ENCODE results near the gene EHBP1L1. TPM values are rescaled to one million over a fixed set of nuclear protein-coding genes. Genes with fewer than 3 reads are reported as not detected.

EHBP1L1 gene
- total RNA-seq, 4 donors from 2014 or later = 87.3 to 186 (median 110) TPM

DNA sequence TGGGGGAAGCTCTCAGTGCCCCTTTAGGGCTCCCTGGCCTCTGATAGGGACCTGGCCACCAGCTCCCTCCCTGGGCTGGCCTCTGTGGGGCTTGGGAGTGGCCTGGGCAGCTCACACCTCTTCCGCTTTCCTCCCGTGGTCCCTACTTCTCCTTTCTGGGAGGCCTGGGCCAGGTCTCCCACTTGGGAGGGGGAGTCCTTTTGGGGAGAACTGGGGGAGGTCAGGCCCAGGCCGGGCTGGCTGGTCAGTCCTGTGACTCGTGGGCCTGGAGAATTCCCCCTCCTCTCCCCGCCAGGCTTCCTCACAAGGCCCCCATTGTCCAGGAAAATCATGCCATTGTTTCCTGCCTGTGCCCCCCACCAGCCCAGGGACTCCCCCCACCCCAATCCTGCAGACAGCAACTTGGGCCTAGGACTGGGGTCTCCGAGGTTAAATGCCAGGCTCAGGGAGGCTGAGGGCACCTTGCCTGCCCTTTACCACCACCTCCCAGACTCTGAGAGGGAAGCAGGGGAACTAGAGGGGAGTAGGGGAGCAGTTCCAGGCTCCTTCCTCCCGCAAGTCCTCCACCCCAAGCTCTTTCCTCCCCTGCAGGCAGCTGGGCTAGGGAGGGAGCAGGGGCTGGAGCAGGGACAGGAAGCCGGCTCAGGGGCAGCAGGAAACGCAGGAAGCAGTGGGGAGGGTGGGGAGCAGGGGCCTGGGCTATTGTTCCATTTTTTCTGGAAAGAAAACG lies 35.3 kb downstream of the EHBP1L1 start:
- H3K4me3 ChIP-seq = peak overlapping the region; percentile 64 to 97 (median 90)
- no peaks in the 10 kb centered on the region for H3K9me3 ChIP-seq
- H3K4me1 ChIP-seq = peaks cover 0 to 74% (median 57%) of the 10 kb centered on the region in 4 donors
- WGBS, 2 donors = 15 to 19% methylated on average over 10 of the region's 10 CpGs
- H3K27me3 ChIP-seq = no peaks in the 10 kb centered on the region
- TF ChIP-seq, protein P1, sequence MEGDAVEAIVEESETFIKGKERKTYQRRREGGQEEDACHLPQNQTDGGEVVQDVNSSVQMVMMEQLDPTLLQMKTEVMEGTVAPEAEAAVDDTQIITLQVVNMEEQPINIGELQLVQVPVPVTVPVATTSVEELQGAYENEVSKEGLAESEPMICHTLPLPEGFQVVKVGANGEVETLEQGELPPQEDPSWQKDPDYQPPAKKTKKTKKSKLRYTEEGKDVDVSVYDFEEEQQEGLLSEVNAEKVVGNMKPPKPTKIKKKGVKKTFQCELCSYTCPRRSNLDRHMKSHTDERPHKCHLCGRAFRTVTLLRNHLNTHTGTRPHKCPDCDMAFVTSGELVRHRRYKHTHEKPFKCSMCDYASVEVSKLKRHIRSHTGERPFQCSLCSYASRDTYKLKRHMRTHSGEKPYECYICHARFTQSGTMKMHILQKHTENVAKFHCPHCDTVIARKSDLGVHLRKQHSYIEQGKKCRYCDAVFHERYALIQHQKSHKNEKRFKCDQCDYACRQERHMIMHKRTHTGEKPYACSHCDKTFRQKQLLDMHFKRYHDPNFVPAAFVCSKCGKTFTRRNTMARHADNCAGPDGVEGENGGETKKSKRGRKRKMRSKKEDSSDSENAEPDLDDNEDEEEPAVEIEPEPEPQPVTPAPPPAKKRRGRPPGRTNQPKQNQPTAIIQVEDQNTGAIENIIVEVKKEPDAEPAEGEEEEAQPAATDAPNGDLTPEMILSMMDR (IDR thresholded peaks at IDR 0.05) = no peak
- TF ChIP-seq POLR2A (IDR thresholded peaks at IDR 0.05) (peak in 1 of 2 donors; percentile 17), EP300 (IDR thresholded peaks at IDR 0.05) (peak in 1 of 2 donors; percentile 56)
- peak overlapping the region; percentile 79 to 98 (median 96) for H3K27ac ChIP-seq
- no peak for DNase-seq (ENCODE audit: low spot score in 2 of 2)
- H3K36me3 ChIP-seq = peaks cover 0 to 43% (median 0%) of the 10 kb centered on the region in 3 donors

DNA sequence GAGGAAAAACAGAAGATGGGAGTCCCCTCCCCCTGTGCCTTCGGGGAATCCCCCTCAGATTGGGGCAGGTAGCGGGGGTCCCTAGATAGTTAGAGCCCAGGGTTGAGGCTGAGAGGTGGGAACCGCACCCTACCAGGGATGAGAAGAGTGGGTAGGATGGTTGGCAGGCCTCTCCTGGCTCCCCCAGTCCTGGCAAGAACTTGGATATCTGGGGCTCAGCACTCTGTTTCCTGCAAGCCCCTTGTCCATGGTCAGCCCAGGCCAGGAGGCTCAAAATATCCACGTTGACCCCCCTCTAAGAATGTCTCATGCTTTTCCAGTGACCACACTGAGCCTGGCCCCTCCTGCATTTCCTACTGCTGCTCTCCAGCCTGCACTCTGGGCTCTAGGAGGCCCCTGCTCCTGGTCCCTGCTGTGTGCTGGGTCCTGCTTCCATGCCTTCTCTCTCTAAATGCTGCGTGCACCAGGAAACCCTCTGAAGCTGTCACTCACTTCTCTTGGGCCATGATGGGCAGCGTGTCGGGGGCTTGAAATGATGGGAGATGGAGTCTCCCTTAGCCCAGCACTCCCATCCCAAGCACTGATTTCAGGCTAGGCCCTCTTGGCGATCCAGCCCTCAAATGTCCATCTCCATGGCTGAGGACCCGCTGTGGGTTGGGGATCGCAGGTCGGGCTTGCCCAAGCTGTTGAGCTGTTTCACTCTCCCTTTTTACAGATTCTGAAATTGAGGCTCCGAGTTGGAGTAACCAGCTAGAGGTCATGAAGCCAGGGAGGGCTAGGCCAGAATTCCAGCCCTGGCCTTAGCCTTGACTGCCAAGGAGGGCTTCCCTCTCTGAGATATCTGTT lies 36.1 kb downstream of the EHBP1L1 start:
- H3K9me3 ChIP-seq = no peaks in the 10 kb centered on the region
- peak overlapping the region; percentile 79 to 98 (median 96) for H3K27ac ChIP-seq
- H3K4me1 ChIP-seq = peaks cover 0 to 75% (median 64%) of the 10 kb centered on the region in 4 donors
- TF ChIP-seq, protein P1 (IDR thresholded peaks at IDR 0.05) = no peak
- no peak for TF ChIP-seq POLR2A (IDR thresholded peaks at IDR 0.05)
- no peak for TF ChIP-seq EP300 (IDR thresholded peaks at IDR 0.05)
- 25 to 30% methylated on average over 12 of the region's 12 CpGs for WGBS, 2 donors
- peak overlapping the region; percentile 64 to 97 (median 90) for H3K4me3 ChIP-seq
- H3K36me3 ChIP-seq = peaks cover 0 to 41% (median 0%) of the 10 kb centered on the region in 3 donors
- no peaks in the 10 kb centered on the region for H3K27me3 ChIP-seq
- DNase-seq (ENCODE audit: low spot score in 2 of 2) = no peak

DNA sequence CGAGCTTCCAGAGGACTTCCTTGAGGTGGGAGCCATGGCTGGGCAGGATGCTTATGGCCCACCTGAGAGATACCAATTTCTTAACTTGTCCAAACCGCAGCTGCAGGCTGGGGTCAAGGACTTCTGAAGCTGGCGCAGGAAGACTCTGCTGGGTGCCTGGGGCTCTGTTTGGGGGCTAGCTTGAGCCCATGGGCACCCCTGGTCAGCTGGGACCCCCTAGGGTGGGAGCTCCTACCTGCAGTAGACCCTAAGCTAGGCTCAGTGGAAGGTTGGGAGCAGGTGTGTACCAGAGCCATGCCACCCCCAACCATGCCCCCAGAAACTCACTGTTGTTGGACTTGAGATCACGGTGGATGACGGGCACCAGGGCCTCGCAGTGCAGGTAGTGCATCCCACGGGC lies 36.8 kb downstream of the EHBP1L1 start:
- Histone ChIP-seq H3K4me1 (peaks cover 0 to 75% (median 61%) of the 10 kb centered on the region in 4 donors), H3K36me3 (peaks cover 0 to 41% (median 0%) of the 10 kb centered on the region in 3 donors), H3K4me3 (peak overlapping the region; percentile 64 to 97 (median 90)), H3K27me3 (no peaks in the 10 kb centered on the region), H3K27ac (peak overlapping the region; percentile 79 to 98 (median 96)), H3K9me3 (no peaks in the 10 kb centered on the region)
- TF ChIP-seq POLR2A (IDR thresholded peaks at IDR 0.05) (no peak), EP300 (IDR thresholded peaks at IDR 0.05) (no peak)
- TF ChIP-seq, protein P1 (IDR thresholded peaks at IDR 0.05) = no peak
- no peak for DNase-seq (ENCODE audit: low spot score in 2 of 2)
- 19 to 44% methylated on average over 3 to 4 of the region's 7 CpGs for WGBS, 2 donors

DNA sequence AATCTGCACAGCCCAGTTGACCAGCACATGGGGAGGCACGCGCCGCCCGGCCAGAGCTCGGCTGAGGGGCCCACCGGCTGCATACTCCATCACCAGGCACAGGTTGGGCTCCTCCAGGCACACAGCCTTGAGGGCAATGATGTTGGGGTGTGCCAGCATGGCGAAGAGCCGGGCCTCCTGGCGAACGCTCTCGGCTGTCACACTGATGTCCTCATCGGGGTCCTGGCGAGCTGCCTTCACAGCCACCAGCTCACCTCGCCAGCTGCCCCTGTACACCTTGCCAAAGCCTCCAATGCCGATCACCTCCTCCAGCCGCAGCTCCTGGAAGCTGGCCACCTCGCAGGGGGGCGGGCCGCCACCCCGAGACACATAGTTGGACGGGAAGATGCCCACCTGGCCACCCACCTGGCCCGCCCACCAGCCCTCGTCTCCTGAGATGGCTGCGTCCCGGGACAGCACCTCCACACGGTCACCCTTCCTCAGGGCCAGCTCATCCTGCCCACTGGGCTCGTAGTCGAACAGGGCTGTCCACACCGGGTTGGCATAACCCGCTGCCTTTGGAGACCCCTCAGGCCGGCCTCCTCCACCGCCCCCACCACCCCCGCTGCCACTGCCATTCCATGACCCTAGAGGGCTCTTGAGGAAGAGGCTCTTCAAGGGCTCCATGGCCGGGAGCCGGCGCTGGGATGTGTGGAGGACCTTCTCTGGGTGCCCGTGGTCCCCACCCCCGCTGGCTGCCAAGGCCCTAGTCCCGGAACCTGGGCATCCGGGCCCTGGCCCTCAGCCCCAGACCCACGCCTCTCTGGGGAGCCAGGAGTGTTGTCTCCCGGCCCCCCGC lies 37.5 kb downstream of the EHBP1L1 start:
- Histone ChIP-seq H3K27ac (peak overlapping the region; percentile 79 to 98 (median 96)), H3K36me3 (peaks cover 0 to 42% (median 6%) of the 10 kb centered on the region in 3 donors), H3K4me1 (peaks cover 0 to 75% (median 56%) of the 10 kb centered on the region in 4 donors), H3K4me3 (peak overlapping the region; percentile 64 to 97 (median 90)), H3K27me3 (no peaks in the 10 kb centered on the region), H3K9me3 (no peaks in the 10 kb centered on the region)
- WGBS, 2 donors = 4 to 10% methylated on average over 15 to 27 of the region's 43 CpGs
- DNase-seq (ENCODE audit: low spot score in 2 of 2) = no peak
- TF ChIP-seq EP300 (IDR thresholded peaks at IDR 0.05) = no peak
- TF ChIP-seq POLR2A (IDR thresholded peaks at IDR 0.05) = no peak
- TF ChIP-seq, protein P1 (IDR thresholded peaks at IDR 0.05) = no peak

Measured in tibial nerve (tissue), 4 donors.